NCI-H2171 (cell line): Measurements from ENCODE around the gene C20orf202.
"Not testable (repeated sequence)": the region's sequence is repeated elsewhere in the genome, so short reads cannot be mapped to it uniquely, and the experiment has no call there.

Source experiments
- DNase-seq: peaks from one replicate; lab custom pipeline; 2025; lab: John Stamatoyannopoulos, UW

The C20orf202 gene

GRCh38 chr20:1247689-1248088, 44.4 kb downstream of the C20orf202 start:
- no peak for DNase-seq

GRCh38 chr20:1250282-1250681, 47.0 kb downstream of the C20orf202 start:
- not testable (repeated sequence) for DNase-seq

GRCh38 chr20:1252416-1252815, 49.2 kb downstream of the C20orf202 start:
- no peak for DNase-seq

GRCh38 chr20:1254254-1254653, 51.0 kb downstream of the C20orf202 start:
- no peak for DNase-seq

GRCh38 chr20:1255675-1256074, 52.4 kb downstream of the C20orf202 start:
- DNase-seq = no peak
